HG02571 (cell line): ENCODE results near the gene RPS3.

Experiments
- ATAC-seq: cut with Tn5 transposase; IDR thresholded peaks from one replicate; pipeline ENCODE4 v1.9.1; 2021; ENCODE audit warnings: mild to moderate bottlenecking, moderate library complexity; ENCODE audit not compliant: unreplicated experiment

The RPS3 gene

GRCh38 chr11:75454987-75455386 is 55.7 kb downstream of the RPS3 start:
- no peak for ATAC-seq
